ENCODE measurements around the gene SLC5A4.
"Not testable (repeated sequence)": the region's sequence is repeated elsewhere in the genome, so short reads cannot be mapped to it uniquely, and the experiment has no call there.

The SLC5A4 gene

GRCh38 chr22:32255217-32255616, at the start of gene SLC5A4:
TSS of gene SLC5A4 (minus strand) at chr22:32255347. CDS start at chr22:32255329, 18 bp downstream.
- DNase-seq = no peak

GRCh38 chr22:32293921-32294320, 38.8 kb upstream of the SLC5A4 start:
- not testable (repeated sequence) for DNase-seq

- DNase-seq = no peak
Measured at GRCh38 chr22:32286290-32286840, 31.2 kb upstream of the SLC5A4 start.

DNA sequence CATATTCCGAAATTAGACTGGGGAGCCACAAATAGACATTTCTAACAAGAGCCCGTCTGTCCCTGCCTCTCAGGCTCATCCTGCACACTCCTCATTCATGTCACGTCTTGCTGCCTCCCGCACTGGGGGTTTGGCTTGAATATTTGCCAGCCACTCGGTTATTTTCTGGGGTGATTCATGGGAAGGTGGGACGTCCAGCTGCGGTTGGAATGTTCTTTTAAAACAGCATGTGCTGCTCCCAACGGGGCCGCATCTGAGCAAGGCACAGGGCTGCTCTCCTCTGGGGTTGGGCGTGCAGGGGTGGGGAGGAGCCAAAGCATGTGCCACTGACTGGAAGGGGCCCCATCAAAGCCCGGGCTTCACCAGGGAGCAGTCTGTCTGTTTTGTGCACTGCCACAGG, 25.9 kb upstream of the SLC5A4 start:
- no peak for DNase-seq

- not testable (repeated sequence) for DNase-seq
Measured at GRCh38 chr22:32275353-32275752, 20.2 kb upstream of the SLC5A4 start.

- DNase-seq = no peak
Measured at GRCh38 chr22:32271389-32271788, 16.2 kb upstream of the SLC5A4 start.

- DNase-seq = no peak
Measured at GRCh38 chr22:32270641-32271369, 15.7 kb upstream of the SLC5A4 start.

DNA sequence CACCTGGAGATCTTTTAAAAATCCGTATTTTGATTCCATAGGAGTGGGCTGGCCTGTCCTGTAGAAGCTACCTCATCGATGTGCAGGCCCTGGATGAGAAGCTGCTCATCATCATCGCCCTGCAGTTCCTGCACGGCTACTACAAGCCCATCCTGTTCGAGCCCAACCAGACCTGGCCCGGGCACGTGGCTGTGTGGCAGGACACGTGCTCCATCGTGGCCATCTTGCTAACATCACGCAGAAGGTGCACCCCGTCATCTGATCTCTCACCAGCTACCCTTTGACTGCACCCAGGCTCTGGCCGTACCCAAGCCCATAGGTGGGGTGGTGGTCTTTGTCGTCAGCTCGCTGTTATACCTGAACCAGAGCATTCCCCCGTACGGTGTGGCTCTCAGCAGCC, 14.2 kb upstream of the SLC5A4 start:
- no peak for DNase-seq

DNA sequence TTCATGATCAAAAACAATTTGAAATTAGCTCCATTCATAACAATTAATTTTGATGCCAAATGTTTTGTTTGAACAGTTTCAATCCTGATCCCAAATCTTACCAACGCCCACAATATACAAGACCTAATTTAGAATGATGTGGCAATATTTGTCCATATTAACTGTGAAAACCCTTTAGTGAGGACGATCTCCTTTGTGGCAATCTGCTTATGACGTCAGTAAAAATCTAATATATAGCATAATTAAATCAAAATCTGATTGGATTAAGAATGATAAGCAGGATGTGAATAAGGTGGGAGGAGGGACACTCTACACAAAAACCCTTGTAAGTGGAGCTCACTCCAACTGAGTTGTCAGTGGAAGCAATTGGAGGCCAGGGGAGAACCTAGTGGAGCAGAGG, 11.9 kb upstream of the SLC5A4 start:
- no peak for DNase-seq

DNA sequence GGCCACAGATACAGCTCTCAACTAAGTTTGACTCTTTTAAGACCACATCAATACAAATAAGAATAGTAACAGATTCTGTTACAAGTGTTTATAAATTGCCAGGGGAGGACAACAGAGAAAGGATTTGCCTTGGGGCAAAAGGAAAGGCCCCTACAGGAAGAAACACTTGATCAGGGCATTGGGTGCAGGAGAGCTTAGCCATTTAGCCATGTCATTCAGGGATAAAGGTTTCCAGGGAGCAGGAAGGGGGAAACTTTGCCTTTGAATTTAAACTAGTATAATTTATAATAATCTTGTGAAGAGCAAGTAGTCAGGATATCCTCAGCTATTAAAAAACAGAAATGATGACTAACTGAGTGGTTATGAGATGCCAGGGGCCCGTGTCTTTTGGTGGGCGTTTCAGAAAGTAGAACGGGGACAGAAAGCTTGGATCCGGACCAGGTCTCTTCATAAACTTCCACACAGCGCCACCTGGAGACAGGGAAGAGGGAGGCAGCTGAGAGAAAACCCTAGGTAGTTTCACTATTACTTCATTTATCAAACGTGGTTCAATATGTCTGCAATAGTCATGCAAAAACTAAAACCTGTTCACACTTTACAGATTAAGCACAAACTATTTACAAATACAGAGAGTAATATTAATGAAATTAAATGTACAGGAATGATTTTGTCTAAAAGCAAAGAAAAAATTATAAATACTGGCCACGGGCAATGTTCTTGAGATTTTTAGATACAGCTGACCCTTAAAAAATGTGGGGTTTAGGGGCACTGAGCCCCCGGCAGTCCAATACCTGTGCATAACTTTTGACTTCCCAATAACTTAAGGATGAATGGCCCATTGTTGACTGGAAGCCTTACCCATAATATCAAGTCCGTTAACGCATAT, 11.0 kb upstream of the SLC5A4 start:
- no peak for DNase-seq

DNA sequence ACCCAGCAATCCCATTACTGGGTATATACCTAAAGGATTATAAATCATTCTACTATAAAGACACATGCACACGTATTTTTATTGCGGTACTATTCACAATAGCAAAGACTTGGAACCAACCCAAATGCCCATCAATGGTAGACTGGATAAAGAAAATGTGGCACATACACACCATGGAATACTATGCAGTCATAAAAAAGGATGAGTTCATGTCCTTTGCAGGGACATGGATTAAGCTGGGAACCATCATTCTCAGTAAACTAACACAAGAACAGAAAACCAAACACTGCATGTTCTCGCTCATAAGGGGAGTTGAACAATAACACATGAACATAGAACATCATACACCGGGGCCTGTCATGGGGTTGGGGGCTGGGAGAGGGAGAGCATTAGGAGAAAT, 8.5 kb upstream of the SLC5A4 start:
- not testable (repeated sequence) for DNase-seq

DNA sequence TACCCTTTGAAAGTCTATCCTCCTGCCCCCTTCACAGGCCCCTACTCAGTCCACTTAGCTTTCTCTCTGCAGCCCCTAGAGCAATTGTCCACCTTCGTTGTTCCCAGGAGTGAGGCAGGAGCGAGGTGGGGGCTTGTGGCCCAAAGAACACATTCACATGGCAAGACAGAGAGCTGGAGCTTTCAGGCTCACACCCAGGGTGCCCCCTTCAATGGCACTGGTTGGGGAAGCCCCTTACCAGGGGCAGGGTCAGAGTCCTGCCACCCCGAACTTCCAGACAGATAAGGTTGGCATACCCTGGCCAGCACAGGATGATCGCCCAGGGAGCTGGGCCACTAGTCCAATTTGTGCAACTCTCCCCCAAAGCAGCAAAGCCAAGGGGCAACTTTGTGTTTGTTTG, 6.2 kb upstream of the SLC5A4 start:
- no peak for DNase-seq

- no peak for DNase-seq
Measured at GRCh38 chr22:32258791-32259190, 3.6 kb upstream of the SLC5A4 start.

DNA sequence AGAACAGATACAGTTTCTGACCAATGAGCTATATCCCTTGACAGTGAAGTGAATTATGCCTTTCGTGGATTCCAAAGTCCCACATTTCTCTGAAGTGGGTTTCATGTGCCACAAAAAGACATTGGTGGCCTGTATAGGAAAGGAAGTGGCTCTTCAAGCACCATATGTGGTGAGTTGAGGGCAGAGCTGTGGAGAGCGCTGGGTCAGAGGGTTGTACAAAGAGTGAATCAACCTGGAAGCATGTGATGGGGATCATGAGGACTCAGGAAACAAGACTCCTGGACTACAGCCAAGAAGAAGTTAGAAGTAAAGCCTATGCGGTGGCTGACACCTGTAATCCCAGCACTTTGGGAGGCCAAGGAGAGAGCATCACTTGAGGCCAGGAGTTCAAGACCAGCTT, 579 bp upstream of the SLC5A4 start:
- DNase-seq = no peak

DNA sequence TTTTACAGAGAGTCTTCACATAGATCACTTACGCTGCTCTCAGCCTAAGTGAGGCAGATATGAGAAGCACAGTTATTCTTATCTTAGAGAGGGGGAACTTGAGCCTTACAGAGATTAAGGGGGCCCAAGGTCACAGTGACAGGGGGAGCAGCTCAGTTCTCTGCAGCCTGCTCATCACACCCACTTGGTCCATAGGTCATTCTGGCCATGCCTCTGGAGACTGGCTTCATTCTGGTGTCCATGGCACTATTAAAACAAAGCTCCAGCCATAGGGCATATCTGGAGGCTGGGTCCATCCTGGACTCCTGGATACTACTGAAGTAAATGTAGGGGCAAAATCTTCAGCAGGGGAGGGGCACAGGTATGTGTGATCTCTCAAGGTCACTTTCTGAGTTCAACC, 5.9 kb downstream of the SLC5A4 start:
- no peak for DNase-seq

DNA sequence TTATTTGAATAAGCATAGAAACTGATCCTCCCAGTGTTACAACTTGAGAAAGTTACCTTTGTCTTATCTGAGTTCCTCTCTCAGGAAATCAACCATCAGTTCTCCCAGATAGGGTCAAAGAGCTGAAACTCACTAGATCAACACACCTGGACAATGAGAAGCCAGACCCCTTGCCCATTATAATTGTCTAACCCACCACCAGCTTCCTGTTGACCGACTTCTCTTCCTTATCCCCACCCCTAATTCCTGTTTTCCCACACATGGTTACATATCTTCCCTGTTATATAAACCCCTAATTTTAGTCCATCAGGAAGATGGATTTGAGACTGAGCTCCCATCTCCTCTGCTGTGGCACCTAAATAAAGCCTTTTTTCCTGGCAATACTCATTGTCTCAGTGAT, 6.9 kb downstream of the SLC5A4 start:
- no peak for DNase-seq

- no peak for DNase-seq
Measured at GRCh38 chr22:32246166-32246565, 9.0 kb downstream of the SLC5A4 start.

DNA sequence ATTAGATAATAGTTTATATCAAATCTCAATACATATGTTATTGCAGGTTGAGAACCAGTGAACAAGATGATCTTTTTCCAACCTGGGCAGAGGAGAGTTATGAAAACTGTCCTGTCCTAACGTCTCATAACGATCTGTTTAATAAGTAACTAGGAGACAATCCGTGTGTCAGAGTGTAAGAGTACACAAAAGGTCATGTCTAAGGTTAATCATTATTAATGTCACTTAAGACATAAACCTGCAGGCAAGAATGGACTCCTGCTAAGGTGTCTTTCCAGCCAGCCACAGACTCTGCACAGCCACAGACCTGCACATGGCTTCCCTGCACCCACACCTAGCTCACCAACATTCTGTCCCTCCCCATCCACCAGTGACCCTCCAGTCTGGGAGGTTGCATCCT, 10.1 kb downstream of the SLC5A4 start:
- no peak for DNase-seq

DNA sequence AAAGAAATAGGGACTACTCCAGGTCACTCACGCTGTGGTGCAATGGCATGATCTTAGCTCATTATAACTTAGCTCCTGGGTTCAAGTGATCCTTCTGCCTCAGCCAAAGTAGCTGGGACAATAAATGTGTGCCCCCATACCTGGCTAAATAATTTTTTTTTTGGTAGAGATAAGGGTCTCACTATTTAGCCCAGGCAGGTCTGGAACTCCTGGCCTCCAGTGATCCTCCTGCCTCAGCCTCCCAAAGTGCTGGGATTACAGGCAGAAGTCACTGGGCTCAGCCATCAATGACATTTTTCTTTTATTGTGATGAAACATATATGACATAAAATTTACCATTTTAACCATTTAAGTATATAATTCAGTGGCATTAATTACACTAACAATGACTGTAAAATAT, 10.6 kb downstream of the SLC5A4 start:
- DNase-seq = no peak

- no peak for DNase-seq
Measured at GRCh38 chr22:32240461-32240860, 14.7 kb downstream of the SLC5A4 start.

DNA sequence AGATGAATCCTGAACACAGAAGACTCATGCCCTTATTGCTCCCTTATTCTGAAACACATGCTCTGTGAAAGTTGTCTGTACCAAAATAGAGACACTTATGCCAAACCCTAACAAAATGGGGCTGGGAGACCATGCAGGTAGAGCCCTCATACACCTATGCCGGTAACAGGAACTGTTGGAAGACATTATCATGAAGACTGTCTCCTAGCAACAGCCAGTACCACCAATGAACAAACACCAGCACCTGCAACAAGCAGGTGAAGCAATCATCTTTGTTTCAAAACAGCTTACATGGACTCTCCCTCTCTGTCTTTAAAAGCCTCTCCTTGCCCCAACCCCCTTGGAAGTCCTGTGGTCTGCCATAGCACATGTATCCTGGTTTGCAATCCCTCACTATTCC, 17.2 kb downstream of the SLC5A4 start:
- no peak for DNase-seq

DNA sequence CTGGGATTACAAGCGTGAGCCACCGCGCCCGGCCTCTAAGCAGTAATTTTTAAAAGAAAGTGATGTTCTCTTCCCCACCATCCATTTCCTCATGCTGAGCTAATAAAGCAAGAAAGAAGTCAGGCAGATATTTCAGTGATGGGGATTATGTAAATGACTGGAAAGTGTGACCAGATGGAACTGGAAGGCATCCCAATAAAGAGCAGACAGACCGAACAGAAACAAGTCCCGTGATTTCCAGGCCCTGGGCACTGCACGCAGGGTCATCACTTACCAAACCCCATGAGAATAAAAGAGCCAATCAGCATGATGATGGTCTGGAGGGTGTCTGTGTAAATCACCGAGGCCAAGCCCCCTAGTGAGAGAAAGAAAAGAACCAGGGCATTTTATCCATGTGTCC, 18.2 kb downstream of the SLC5A4 start:
- DNase-seq = no peak

- no peak for DNase-seq
Measured at GRCh38 chr22:32233091-32233490, 22.1 kb downstream of the SLC5A4 start.
